Upper lobe of left lung (tissue), 4 donors: ENCODE results near the gene NAT9.

Experiments
- EP300 ChIP-seq, 4 donors: sonication (generic); formaldehyde crosslinking; IDR thresholded peaks; one replicate each; pipeline ENCODE4 v1.5.1; 2017; ENCODE audit warnings: antibody characterized with exemption in 4 of 4, control low read depth in 2 of 4
- POLR2AphosphoS5 ChIP-seq, 2 donors: sonication (generic); formaldehyde crosslinking; IDR thresholded peaks; one replicate each; pipeline ENCODE4 v1.5.1; 2017; ENCODE audit warnings: antibody characterized with exemption in 2 of 2
- TF ChIP-seq, protein P1 (sequence below), 6 experiments: fragments of 450-650 bp in 4 of 6; fragments of 200-600 bp in 2 of 6; sonication (generic) in 2 of 6; IDR thresholded peaks; one replicate each; pipeline ENCODE4 v1.5.1; 2016 to 2019; ENCODE audit warnings: antibody characterized with exemption in 6 of 6

GRCh38 chr17:74806334-74806733 is 30.2 kb upstream of the NAT9 start:
- TF ChIP-seq, protein P1, sequence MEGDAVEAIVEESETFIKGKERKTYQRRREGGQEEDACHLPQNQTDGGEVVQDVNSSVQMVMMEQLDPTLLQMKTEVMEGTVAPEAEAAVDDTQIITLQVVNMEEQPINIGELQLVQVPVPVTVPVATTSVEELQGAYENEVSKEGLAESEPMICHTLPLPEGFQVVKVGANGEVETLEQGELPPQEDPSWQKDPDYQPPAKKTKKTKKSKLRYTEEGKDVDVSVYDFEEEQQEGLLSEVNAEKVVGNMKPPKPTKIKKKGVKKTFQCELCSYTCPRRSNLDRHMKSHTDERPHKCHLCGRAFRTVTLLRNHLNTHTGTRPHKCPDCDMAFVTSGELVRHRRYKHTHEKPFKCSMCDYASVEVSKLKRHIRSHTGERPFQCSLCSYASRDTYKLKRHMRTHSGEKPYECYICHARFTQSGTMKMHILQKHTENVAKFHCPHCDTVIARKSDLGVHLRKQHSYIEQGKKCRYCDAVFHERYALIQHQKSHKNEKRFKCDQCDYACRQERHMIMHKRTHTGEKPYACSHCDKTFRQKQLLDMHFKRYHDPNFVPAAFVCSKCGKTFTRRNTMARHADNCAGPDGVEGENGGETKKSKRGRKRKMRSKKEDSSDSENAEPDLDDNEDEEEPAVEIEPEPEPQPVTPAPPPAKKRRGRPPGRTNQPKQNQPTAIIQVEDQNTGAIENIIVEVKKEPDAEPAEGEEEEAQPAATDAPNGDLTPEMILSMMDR (IDR thresholded peaks at IDR 0.05), result no peak
- TF ChIP-seq POLR2AphosphoS5 (IDR thresholded peaks at IDR 0.05), result no peak
- no peak for TF ChIP-seq EP300 (IDR thresholded peaks at IDR 0.05)
